ENCODE data around the gene DHRSX. TPM values are rescaled to one million over a fixed set of nuclear protein-coding genes. Genes with fewer than 3 reads are reported as not detected.
"Not testable (repeated sequence)": the region's sequence is repeated elsewhere in the genome, so short reads cannot be mapped to it uniquely, and the experiment has no call there.

DHRSX gene
- total RNA-seq, 2 experiments from 2014 or later: 15.5 to 16.1 TPM

- ChIA-PET CTCF (no interaction called here), POLR2A (no interaction called here)
- Mint-ChIP-seq H3K4me1 (no peaks in the 10 kb centered on the region), H3K27me3 (no peaks in the 10 kb centered on the region), H3K27ac (no peak overlapping the region), H3K36me3 (ENCODE audit: low read depth) (peaks cover 12% of the 10 kb centered on the region), H3K4me3 (no peak overlapping the region), H3K9me3 (peaks cover 25% of the 10 kb centered on the region)
- DNase-seq: no peak
Measured at GRCh38 chrX:2242980-2243379, 257.8 kb downstream of the DHRSX start.

GRCh38 chrX:2242326-2242725, 258.4 kb downstream of the DHRSX start:
- CTCF ChIA-PET: no interaction called here
- H3K36me3 Mint-ChIP-seq (ENCODE audit: low read depth): peaks cover 12% of the 10 kb centered on the region

GRCh38 chrX:2241496-2241895, 259.3 kb downstream of the DHRSX start:
- H3K27ac Mint-ChIP-seq, POLR2A ChIA-PET, DNase-seq, H3K4me3 Mint-ChIP-seq, H3K27me3 Mint-ChIP-seq, CTCF ChIA-PET, H3K4me1 Mint-ChIP-seq: not testable (repeated sequence)
- peaks cover 12% of the 10 kb centered on the region for H3K36me3 Mint-ChIP-seq (ENCODE audit: low read depth)
- H3K9me3 Mint-ChIP-seq: peaks cover 18% of the 10 kb centered on the region

More at GRCh38 chrX:2242326-2242725, 258.4 kb downstream of the DHRSX start:
- H3K9me3 Mint-ChIP-seq: peaks cover 20% of the 10 kb centered on the region
- no peaks in the 10 kb centered on the region for H3K27me3 Mint-ChIP-seq
- POLR2A ChIA-PET: no interaction called here
- DNase-seq: no peak
- H3K4me1 Mint-ChIP-seq: no peaks in the 10 kb centered on the region
- H3K27ac Mint-ChIP-seq: no peak overlapping the region
- H3K4me3 Mint-ChIP-seq: no peak overlapping the region

- POLR2A ChIA-PET, H3K27ac Mint-ChIP-seq, H3K4me3 Mint-ChIP-seq, DNase-seq, CTCF ChIA-PET, H3K4me1 Mint-ChIP-seq, H3K27me3 Mint-ChIP-seq: not testable (repeated sequence)
- Mint-ChIP-seq H3K36me3 (ENCODE audit: low read depth) (peaks cover 12% of the 10 kb centered on the region), H3K9me3 (peaks cover 18% of the 10 kb centered on the region)
Measured at GRCh38 chrX:2240761-2241160, 260.0 kb downstream of the DHRSX start.

- no peak for DNase-seq
- ChIA-PET POLR2A (no interaction called here), CTCF (no interaction called here)
- no peak overlapping the region for H3K4me3 Mint-ChIP-seq
- peaks cover 3% of the 10 kb centered on the region for H3K4me1 Mint-ChIP-seq
- H3K36me3 Mint-ChIP-seq (ENCODE audit: low read depth): peaks cover 12% of the 10 kb centered on the region
- no peak overlapping the region for H3K27ac Mint-ChIP-seq
- no peaks in the 10 kb centered on the region for H3K27me3 Mint-ChIP-seq
- H3K9me3 Mint-ChIP-seq: peaks cover 12% of the 10 kb centered on the region
Measured at GRCh38 chrX:2237976-2238375, 262.8 kb downstream of the DHRSX start.

- ChIA-PET CTCF (no interaction called here), POLR2A (no interaction called here)
- Mint-ChIP-seq H3K27me3 (no peaks in the 10 kb centered on the region), H3K4me1 (peaks cover 3% of the 10 kb centered on the region), H3K36me3 (ENCODE audit: low read depth) (peaks cover 9% of the 10 kb centered on the region), H3K4me3 (no peak overlapping the region), H3K9me3 (peaks cover 28% of the 10 kb centered on the region), H3K27ac (no peak overlapping the region)
- no peak for DNase-seq
Measured at GRCh38 chrX:2231570-2232192, 269.1 kb downstream of the DHRSX start.

- H3K27ac Mint-ChIP-seq: no peak overlapping the region
- CTCF ChIA-PET: no interaction called here
- peaks cover 3% of the 10 kb centered on the region for H3K4me1 Mint-ChIP-seq
- no peak overlapping the region for H3K4me3 Mint-ChIP-seq
- DNase-seq: no peak
- no peaks in the 10 kb centered on the region for H3K27me3 Mint-ChIP-seq
- POLR2A ChIA-PET: no interaction called here
- peaks cover 12% of the 10 kb centered on the region for H3K36me3 Mint-ChIP-seq (ENCODE audit: low read depth)
- peaks cover 31% of the 10 kb centered on the region for H3K9me3 Mint-ChIP-seq
Measured at GRCh38 chrX:2230457-2230856, 270.3 kb downstream of the DHRSX start.

GRCh38 chrX:2228536-2228935, 272.2 kb downstream of the DHRSX start:
- CTCF ChIA-PET: no interaction called here
- H3K27me3 Mint-ChIP-seq: no peaks in the 10 kb centered on the region
- no peak for DNase-seq
- H3K27ac Mint-ChIP-seq: no peak overlapping the region
- H3K36me3 Mint-ChIP-seq (ENCODE audit: low read depth): peaks cover 19% of the 10 kb centered on the region
- peaks cover 48% of the 10 kb centered on the region for H3K9me3 Mint-ChIP-seq
- POLR2A ChIA-PET: no interaction called here
- H3K4me3 Mint-ChIP-seq: no peak overlapping the region
- peaks cover 3% of the 10 kb centered on the region for H3K4me1 Mint-ChIP-seq

GRCh38 chrX:2226906-2227656, 273.7 kb downstream of the DHRSX start:
- ChIA-PET CTCF (no interaction called here), POLR2A (no interaction called here)
- no peak for DNase-seq
- Mint-ChIP-seq H3K27me3 (no peaks in the 10 kb centered on the region), H3K27ac (no peak overlapping the region), H3K4me3 (no peak overlapping the region), H3K36me3 (ENCODE audit: low read depth) (peaks cover 19% of the 10 kb centered on the region), H3K4me1 (no peaks in the 10 kb centered on the region), H3K9me3 (peaks cover 54% of the 10 kb centered on the region)

- H3K4me1 Mint-ChIP-seq: no peaks in the 10 kb centered on the region
- H3K27ac Mint-ChIP-seq: no peak overlapping the region
- no peaks in the 10 kb centered on the region for H3K27me3 Mint-ChIP-seq
- ChIA-PET POLR2A (no interaction called here), CTCF (no interaction called here)
- no peak for DNase-seq
- no peak overlapping the region for H3K4me3 Mint-ChIP-seq
- H3K9me3 Mint-ChIP-seq: peaks cover 57% of the 10 kb centered on the region
- H3K36me3 Mint-ChIP-seq (ENCODE audit: low read depth): peaks cover 19% of the 10 kb centered on the region
Measured at GRCh38 chrX:2226182-2226581, 274.6 kb downstream of the DHRSX start.

GRCh38 chrX:2224597-2225235, 276.1 kb downstream of the DHRSX start:
- no peaks in the 10 kb centered on the region for H3K4me1 Mint-ChIP-seq
- H3K9me3 Mint-ChIP-seq: peaks cover 58% of the 10 kb centered on the region
- H3K4me3 Mint-ChIP-seq: no peak overlapping the region
- no peaks in the 10 kb centered on the region for H3K27me3 Mint-ChIP-seq
- DNase-seq: no peak
- CTCF ChIA-PET: no interaction called here
- no peak overlapping the region for H3K27ac Mint-ChIP-seq
- POLR2A ChIA-PET: no interaction called here
- peaks cover 22% of the 10 kb centered on the region for H3K36me3 Mint-ChIP-seq (ENCODE audit: low read depth)

- Mint-ChIP-seq H3K9me3 (peaks cover 57% of the 10 kb centered on the region), H3K4me3 (no peak overlapping the region), H3K36me3 (ENCODE audit: low read depth) (peaks cover 18% of the 10 kb centered on the region), H3K27ac (no peak overlapping the region), H3K4me1 (no peaks in the 10 kb centered on the region), H3K27me3 (no peaks in the 10 kb centered on the region)
- ChIA-PET CTCF (no interaction called here), POLR2A (no interaction called here)
- DNase-seq: no peak
Measured at GRCh38 chrX:2224161-2224560, 276.6 kb downstream of the DHRSX start.

- H3K27me3 Mint-ChIP-seq: no peaks in the 10 kb centered on the region
- H3K36me3 Mint-ChIP-seq (ENCODE audit: low read depth): peaks cover 21% of the 10 kb centered on the region
- DNase-seq: no peak
- H3K4me3 Mint-ChIP-seq: no peak overlapping the region
- H3K4me1 Mint-ChIP-seq: no peaks in the 10 kb centered on the region
- POLR2A ChIA-PET: no interaction called here
- H3K27ac Mint-ChIP-seq: no peak overlapping the region
- H3K9me3 Mint-ChIP-seq: peaks cover 69% of the 10 kb centered on the region
- CTCF ChIA-PET: no interaction called here
Measured at GRCh38 chrX:2220829-2221567, 279.8 kb downstream of the DHRSX start.
